HG02943 (cell line): Measurements from ENCODE around the gene PDE6A.
"Not testable (repeated sequence)": the region's sequence is repeated elsewhere in the genome, so short reads cannot be mapped to it uniquely, and the experiment has no call there.

Source experiments
- ATAC-seq: cut with Tn5 transposase; IDR thresholded peaks from one replicate; pipeline ENCODE4 v1.9.1; 2021; ENCODE audit warnings: mild to moderate bottlenecking, low read depth, moderate library complexity; ENCODE audit not compliant: unreplicated experiment

The PDE6A gene

GRCh38 chr5:149898811-149899210, 45.8 kb downstream of the PDE6A start:
- ATAC-seq: no peak

GRCh38 chr5:149895416-149896345, 48.9 kb downstream of the PDE6A start:
- no peak for ATAC-seq

GRCh38 chr5:149894237-149894636, 50.4 kb downstream of the PDE6A start:
- ATAC-seq: no peak

DNA sequence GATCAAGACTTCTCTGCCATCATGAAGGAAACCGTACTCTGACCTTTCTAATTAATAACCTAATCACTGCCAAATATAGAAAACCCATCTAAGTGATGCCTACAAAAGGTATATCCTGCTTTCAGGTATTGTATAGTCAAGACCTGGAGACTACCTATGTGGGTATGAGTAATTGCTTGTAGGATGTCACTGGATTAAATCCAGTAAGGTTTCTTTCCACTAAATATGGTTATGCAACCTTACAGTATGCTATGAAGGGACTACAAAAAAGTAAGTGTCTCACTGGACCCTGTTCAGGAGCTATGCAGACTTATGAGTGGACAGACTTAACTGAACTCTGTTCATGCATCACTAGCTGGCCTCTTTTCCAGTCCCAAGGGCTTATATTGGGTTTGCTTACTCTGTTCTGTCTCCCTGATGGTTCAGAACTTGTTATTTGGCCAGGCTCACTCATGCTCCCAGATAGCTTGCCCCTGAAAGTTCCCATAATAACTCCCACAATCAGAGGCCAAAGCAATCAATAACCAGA, 51.1 kb downstream of the PDE6A start:
- ATAC-seq: no peak

- no peak for ATAC-seq
Measured at GRCh38 chr5:149892594-149892993, 52.0 kb downstream of the PDE6A start.

DNA sequence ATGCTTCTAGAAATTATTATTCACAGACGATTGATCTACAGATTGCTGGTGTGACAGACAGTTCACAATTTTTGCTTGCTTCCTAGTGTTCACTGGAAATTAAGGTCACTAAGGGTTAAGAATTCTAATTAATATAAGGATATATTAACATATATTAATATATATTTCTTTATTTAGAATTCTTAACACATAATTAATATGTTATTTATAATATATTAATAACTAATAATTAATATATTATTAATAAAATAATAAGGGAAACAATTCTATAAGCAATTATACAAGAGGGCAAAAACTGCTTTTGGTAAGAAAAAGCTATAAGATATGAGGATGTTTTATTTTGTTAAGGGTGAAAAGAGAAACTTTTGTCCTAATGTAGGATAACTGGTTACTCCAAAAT, 56.3 kb downstream of the PDE6A start:
- ATAC-seq: no peak

GRCh38 chr5:149887622-149888183, 56.9 kb downstream of the PDE6A start:
- ATAC-seq: no peak

DNA sequence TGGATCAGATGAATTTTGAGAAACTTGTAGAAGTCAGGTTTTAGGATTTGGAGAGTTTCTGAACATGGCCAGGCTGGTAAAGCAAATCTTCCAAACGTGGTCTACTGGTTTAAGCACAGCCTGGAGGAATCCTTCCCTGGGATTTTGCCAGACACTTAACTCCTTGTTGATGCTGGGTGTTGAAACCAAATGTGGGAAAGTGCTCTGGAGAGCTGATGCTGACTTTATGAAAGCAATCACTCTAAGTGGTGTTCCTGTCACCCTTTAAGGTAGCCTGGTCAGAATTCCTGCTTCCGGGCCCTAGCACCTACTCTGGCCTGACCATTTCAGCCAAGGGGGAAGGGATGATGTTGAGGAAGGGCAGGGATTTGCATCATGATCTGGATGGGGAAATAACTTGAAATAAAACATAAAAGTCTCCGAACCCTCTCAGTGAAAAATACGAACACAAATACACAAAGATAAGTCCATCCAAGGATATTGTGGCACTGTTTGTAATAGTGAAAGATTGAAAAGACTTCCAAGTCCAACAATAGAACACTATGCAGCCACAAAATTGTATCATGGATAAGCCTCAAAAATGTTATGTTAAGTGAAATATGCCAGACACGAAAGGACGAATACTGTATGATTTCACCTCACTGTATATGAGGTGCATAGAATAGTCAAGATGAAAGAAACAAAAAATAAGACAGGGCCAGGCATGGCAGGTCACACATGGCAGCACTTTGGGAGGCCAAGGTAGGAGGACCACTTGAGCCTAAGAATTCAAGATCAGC, 57.7 kb downstream of the PDE6A start:
- ATAC-seq: no peak

GRCh38 chr5:149886060-149886459, 58.5 kb downstream of the PDE6A start:
- no peak for ATAC-seq

DNA sequence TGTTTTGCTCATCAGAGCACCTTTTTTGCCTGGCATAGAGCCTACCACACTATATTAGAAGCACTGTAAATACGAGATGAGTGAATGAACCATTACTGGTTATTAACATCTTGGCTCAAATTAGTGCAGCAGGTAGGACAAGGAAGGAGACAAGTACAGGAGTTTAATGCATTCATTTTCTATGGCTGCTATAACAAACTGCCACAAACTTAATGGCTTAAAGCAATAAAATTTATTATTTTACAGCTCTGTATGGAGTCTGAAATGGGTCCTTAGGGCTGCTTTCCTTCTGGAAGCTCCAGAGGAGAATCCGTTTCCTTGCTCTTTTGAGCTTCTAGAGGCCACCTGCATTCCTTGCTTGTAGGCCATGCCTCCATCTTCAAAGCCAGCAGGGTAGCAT, 59.1 kb downstream of the PDE6A start:
- ATAC-seq: no peak

DNA sequence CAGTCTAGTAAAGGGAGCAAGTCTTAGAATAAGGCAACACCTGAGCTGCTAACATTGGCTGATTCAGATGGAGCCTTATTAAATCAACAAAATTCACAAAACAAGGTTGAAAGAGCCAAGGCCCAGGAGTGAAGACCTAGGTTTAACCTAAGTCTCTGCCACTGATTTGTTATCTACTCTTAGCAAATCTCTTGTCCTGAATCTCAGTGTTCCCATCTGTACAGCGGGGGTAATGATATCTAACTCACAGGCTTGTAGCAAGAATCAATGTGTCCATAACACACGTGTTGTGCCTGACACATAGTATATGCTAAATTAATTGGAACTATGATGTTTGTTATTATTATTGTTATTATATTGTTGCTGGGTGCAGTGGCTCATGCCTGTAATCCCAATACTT, 61.0 kb downstream of the PDE6A start:
- no peak for ATAC-seq

DNA sequence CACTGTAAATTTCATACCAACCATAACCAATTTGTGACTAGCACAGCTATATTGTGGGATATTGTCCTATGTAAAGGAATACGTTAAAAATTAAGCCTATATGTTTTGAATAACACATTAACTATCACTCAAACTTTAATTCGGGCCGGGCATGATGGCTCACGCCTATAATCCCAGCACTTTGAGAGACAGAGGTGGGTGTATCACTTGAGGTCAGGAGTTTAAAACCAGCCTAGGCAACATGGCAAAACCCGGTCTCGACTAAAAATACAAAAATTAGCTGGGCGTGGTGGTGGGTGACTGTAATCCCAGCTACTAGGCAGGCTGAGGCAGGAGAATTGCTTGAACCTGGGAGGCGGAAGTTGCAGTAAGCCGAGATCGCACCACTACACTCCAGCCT, 62.0 kb downstream of the PDE6A start:
- ATAC-seq: not testable (repeated sequence)

GRCh38 chr5:149881874-149882273, 62.7 kb downstream of the PDE6A start:
- ATAC-seq: no peak

- ATAC-seq: no peak
Measured at GRCh38 chr5:149881069-149881622, 63.4 kb downstream of the PDE6A start.

- ATAC-seq: not testable (repeated sequence)
Measured at GRCh38 chr5:149879593-149879992, 65.0 kb downstream of the PDE6A start.

GRCh38 chr5:149878371-149878770, 66.2 kb downstream of the PDE6A start:
- ATAC-seq: no peak

GRCh38 chr5:149873896-149874295, 70.7 kb downstream of the PDE6A start:
- no peak for ATAC-seq

GRCh38 chr5:149872351-149873040, 72.1 kb downstream of the PDE6A start:
- ATAC-seq: no peak

DNA sequence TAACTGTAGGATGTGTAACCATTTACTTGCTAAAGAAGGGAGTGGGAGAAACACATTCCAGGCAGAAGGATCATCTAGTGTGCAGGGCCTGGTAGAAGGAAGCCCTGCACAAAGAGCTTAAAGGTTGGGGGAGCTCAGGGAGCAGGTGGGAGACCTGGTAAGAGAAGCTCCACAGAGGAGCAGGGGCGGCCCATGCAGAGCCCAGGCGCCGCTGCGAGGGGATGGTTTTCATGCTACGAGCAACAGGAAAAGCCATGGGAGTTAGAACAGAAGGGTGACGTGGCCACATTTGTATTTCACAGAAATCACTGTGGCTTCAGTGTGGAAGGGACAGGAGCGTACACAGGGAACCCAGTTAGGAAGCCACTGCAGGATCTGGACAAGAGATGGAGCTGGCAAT, 73.1 kb downstream of the PDE6A start:
- ATAC-seq: no peak

DNA sequence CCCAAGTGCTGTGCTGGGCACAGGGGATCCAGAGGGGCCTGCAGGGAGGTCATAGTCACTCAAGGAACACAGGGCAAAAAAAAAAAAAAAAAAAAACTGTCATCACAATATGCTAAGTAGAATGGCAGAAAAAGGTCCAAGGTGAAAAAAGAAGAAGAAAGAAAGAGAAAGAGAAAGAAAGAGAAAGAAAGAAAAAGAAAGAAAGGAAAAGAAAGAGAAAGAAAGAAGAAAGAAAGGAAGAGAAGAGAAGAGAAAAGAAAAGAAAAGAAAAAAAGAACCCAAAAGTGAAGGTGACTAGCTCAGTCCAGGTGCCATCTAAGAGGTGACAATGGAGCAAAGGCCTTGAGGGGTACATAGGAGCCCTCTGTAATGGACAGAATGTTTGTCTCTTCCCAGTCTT, 73.9 kb downstream of the PDE6A start:
- ATAC-seq: no peak
